GM23248 (cell line): ENCODE results near the gene SYNGR3. TPM values are rescaled to one million over a fixed set of nuclear protein-coding genes. Genes with fewer than 3 reads are reported as not detected.
A peak's percentile ranks its signal among the peaks of the same experiment; 100 is the strongest.
"Not testable (repeated sequence)": the region's sequence is repeated elsewhere in the genome, so short reads cannot be mapped to it uniquely, and the experiment has no call there.

ENCODE experiments used
- DNase-seq: peaks from one replicate; pipeline ENCODE4 v3.0.0-alpha.2; 2015
- H2AFZ ChIP-seq: fragments of 200-600 bp; sonication (generic); 2 replicates; pipeline ENCODE4 v1.6.1; 2016; ENCODE audit warnings: antibody characterized with exemption
- H3F3A ChIP-seq: fragments of 200-600 bp; sonication (generic); 2 replicates; pipeline ENCODE4 v1.6.1; 2016; ENCODE audit warnings: mild to moderate bottlenecking, antibody characterized with exemption, mixed run types; ENCODE audit not compliant: insufficient read depth
- H3K27ac ChIP-seq: fragments of 200-600 bp; sonication (generic); 2 replicates; pipeline ENCODE4 v1.5.1; 2016; ENCODE audit warnings: mild to moderate bottlenecking
- H3K27me3 ChIP-seq: fragments of 200-600 bp; sonication (generic); replicated peaks from 2 replicates; pipeline ENCODE4 v1.6.1; 2016; ENCODE audit warnings: mild to moderate bottlenecking; ENCODE audit not compliant: insufficient read depth
- H3K36me3 ChIP-seq: fragments of 200-600 bp; sonication (generic); 2 replicates; pipeline ENCODE4 v1.6.1; 2016; ENCODE audit warnings: low read depth, mild to moderate bottlenecking
- H3K4me1 ChIP-seq: fragments of 200-600 bp; sonication (generic); 2 replicates; pipeline ENCODE4 v1.6.1; 2016; ENCODE audit warnings: mild to moderate bottlenecking; ENCODE audit not compliant: insufficient read depth
- H3K4me2 ChIP-seq: fragments of 200-600 bp; sonication (generic); one replicate; pipeline ENCODE4 v1.6.1; 2016; ENCODE audit warnings: mild to moderate bottlenecking; ENCODE audit not compliant: unreplicated experiment
- H3K4me3 ChIP-seq: fragments of 200-600 bp; sonication (generic); 2 replicates; pipeline ENCODE4 v1.5.1; 2016; ENCODE audit warnings: mild to moderate bottlenecking
- H3K79me2 ChIP-seq: fragments of 200-600 bp; sonication (generic); 2 replicates; pipeline ENCODE4 v1.6.1; 2016; ENCODE audit warnings: mild to moderate bottlenecking; ENCODE audit not compliant: insufficient read depth
- H3K9ac ChIP-seq: fragments of 200-600 bp; sonication (generic); 2 replicates; pipeline ENCODE4 v1.6.1; 2016; ENCODE audit warnings: mild to moderate bottlenecking
- H3K9me2 ChIP-seq: fragments of 200-600 bp; sonication (generic); 2 replicates; pipeline ENCODE4 v1.6.1; 2016; ENCODE audit warnings: mixed run types, mild to moderate bottlenecking, moderate library complexity; ENCODE audit not compliant: insufficient read depth
- H3K9me3 ChIP-seq: fragments of 200-600 bp; sonication (generic); one replicate; pipeline ENCODE4 v1.6.1; 2017; ENCODE audit warnings: low read depth
- H4K20me1 ChIP-seq: fragments of 200-600 bp; sonication (generic); 2 replicates; pipeline ENCODE4 v1.6.0; 2016; ENCODE audit not compliant: insufficient read depth
- EZH2 ChIP-seq: fragments of 200-600 bp; sonication (generic); IDR thresholded peaks from 2 replicates; pipeline ENCODE4 v1.6.1; 2018; ENCODE audit warnings: antibody characterized with exemption, mild to moderate bottlenecking; ENCODE audit not compliant: insufficient read depth, poor library complexity, severe bottlenecking
- EZH2phosphoT487 ChIP-seq: fragments of 200-600 bp; sonication (generic); IDR thresholded peaks from 2 replicates; pipeline ENCODE4 v1.6.1; 2018; ENCODE audit warnings: antibody characterized with exemption, moderate library complexity, mild to moderate bottlenecking, low read depth; ENCODE audit not compliant: insufficient read depth
- WGBS, 2 experiments: methylation state at CpG; one replicate each; pipeline ENCODE4 v1.1.6; 2015 to 2017; ENCODE audit warnings: low lambda C conversion rate in 2 of 2, low coverage in 1 of 2; ENCODE audit errors: missing lambda C conversion rate in 2 of 2; 5-methylcytosine and 5-hydroxymethylcytosine counted together
- in situ Hi-C: fragments of 300-500 bp; cut with MboI; formaldehyde crosslinking; loops from 2 replicates; pipeline ENCODE4 v1.15.0; 2020
- polyA plus RNA-seq: library from polyadenylated mRNA; unstranded; fragments of >200 nt; fragmentation: Nextera tagmentation; extraction: Ambion mirVana; gene quantifications from 2 replicates; pipeline ENCODE4 v1.2.1, GENCODE V29; 2016
- total RNA-seq: library from RNA; depleted of rRNA; stranded (reverse); fragments of >200 nt; shearing (Covaris generic); gene quantifications from 2 replicates; pipeline ENCODE4 v1.2.3, GENCODE V29; 2014

Gene SYNGR3
- total and polyA plus RNA-seq, 2 experiments from 2014 or later: 0.22 to 1.3 TPM

DNA sequence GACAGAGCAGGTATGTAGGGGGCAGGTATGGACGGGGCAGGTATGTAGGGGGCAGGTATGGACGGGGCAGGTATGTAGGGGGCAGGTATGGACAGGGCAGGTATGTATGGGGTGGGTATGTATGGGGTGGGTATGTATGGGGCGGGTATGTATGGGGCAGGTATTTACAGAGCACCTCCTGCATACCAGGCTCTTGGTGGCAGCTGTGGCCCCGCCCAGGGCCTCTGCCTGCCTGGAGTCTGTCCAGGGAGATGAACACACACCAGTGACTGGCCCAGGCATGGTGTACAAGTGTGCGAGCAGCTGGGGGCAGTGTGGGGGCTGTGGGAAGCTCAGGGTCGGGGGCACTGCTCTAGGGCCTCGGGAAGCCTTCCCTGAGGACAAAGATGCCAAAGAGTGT, 39.7 kb upstream of the SYNGR3 start:
- Histone ChIP-seq H3F3A (no peaks in the 10 kb centered on the region), H4K20me1 (no peaks in the 10 kb centered on the region), H3K27me3 (no peaks in the 10 kb centered on the region), H3K4me1 (no peaks in the 10 kb centered on the region), H3K9me2 (no peaks in the 10 kb centered on the region), H3K9ac (no peak overlapping the region), H3K79me2 (no peaks in the 10 kb centered on the region), H3K9me3 (no peaks in the 10 kb centered on the region), H3K27ac (no peak overlapping the region), H3K4me3 (no peak overlapping the region), H3K4me2 (no peak overlapping the region), H3K36me3 (no peaks in the 10 kb centered on the region), H2AFZ (no peak overlapping the region)
- in situ Hi-C loops: no loop called here
- WGBS, 2 experiments: 39 to 68% methylated on average over 2 to 7 of the region's 7 CpGs
- DNase-seq: peak; percentile 28
- TF ChIP-seq EZH2: no peak
- no peak for TF ChIP-seq EZH2phosphoT487

DNA sequence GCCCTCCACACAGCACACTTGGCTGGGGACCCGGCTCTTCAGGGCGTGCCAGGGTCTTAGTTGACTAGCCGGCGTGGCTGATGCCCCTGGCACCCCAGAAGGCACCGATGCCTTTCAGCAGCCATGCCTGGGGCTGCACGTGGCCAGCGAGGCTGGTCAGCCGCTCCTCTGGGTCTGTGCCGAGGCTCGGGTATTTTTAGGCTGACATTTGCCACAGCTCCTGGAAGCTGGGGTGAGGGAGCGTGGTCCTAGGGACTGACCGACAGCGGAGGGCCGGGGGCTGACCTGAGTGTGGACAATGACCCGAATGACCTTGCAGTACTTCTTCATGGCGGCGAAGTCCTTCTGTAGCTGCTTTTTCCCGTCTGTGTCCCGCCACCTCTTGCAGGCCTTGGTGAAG, 39.2 kb upstream of the SYNGR3 start:
- 82 to 83% methylated on average over 19 of the region's 19 CpGs for WGBS, 2 experiments
- H3K4me1 ChIP-seq: no peaks in the 10 kb centered on the region
- H3K79me2 ChIP-seq: no peaks in the 10 kb centered on the region
- no peak overlapping the region for H3K4me3 ChIP-seq
- no peaks in the 10 kb centered on the region for H3F3A ChIP-seq
- DNase-seq: no peak
- no peaks in the 10 kb centered on the region for H3K36me3 ChIP-seq
- in situ Hi-C loops: no loop called here
- no peak overlapping the region for H3K4me2 ChIP-seq
- no peak for TF ChIP-seq EZH2phosphoT487
- TF ChIP-seq EZH2: no peak
- no peak overlapping the region for H3K9ac ChIP-seq
- H3K9me3 ChIP-seq: no peaks in the 10 kb centered on the region
- no peak overlapping the region for H2AFZ ChIP-seq
- no peak overlapping the region for H3K27ac ChIP-seq
- H3K9me2 ChIP-seq: no peaks in the 10 kb centered on the region
- no peaks in the 10 kb centered on the region for H4K20me1 ChIP-seq
- H3K27me3 ChIP-seq: no peaks in the 10 kb centered on the region

DNA sequence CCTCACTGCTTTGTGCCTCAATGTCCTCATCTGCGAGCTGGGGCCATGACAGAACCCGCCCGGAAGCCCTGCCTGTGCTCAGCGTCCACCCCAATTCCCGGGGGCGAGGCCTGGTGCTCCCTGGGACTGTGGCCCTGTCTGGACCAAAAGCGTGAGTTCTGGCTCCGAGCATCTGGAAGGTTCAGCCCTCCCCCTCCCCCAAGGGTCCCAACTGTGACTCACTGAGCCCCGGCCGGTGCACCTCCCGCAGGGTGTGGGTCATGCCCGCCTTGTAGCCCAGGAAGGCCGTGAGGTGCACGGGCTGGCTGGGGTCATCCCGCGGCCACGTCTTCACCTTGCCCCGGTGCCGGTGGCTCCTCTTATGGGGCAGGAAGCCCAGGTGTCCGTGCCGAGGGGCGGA, 36.0 kb upstream of the SYNGR3 start:
- 86 to 90% methylated on average over 22 of the region's 22 CpGs for WGBS, 2 experiments

DNA sequence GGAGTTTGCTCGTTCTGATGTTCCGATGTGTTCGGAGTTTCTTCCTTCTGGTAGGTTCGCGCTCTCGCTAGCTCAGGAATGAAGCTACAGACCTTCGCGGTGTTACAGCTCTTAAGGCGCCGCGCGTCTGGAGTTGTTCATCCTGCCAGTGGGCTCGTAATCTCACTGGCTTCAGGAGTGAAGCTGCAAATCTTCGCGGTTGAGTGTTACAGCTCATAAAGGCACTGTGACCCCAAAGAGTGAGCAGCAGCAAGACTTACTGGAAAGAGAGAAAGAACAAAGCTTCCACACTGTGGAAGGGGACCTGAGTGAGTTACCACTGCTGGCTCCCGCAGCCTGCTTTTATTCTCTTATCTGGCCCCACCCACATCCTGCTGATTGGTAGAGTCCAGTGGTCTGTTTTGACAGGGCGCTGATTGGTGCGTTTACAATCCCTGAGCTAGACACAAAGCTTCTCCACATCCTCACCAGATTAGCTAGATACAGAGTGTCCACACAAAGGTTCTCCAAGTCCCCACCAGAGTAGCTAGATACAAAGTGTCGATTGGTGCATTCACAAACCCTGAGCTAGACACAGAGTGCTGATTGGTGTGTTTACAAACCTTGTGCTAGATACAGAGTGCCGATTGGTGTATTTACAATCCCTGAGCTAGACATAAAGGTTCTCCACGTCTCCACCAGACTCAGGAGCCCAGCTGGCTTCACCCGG, 32.2 kb upstream of the SYNGR3 start:
- H3K36me3 ChIP-seq, H3K4me2 ChIP-seq, H3K27ac ChIP-seq, H3K9me3 ChIP-seq, H4K20me1 ChIP-seq, DNase-seq, H3K4me3 ChIP-seq, H3K9ac ChIP-seq, H3K27me3 ChIP-seq, H3K9me2 ChIP-seq, in situ Hi-C loops, H3K4me1 ChIP-seq, H2AFZ ChIP-seq: not testable (repeated sequence)
- peaks cover 30% of the 10 kb centered on the region for H3K79me2 ChIP-seq
- 83 to 84% methylated on average over 19 to 22 of the region's 22 CpGs for WGBS, 2 experiments
- H3F3A ChIP-seq: peaks cover 25% of the 10 kb centered on the region

More for the DNA sequence above, 36.0 kb upstream of the SYNGR3 start:
- Histone ChIP-seq H3K9me2 (no peaks in the 10 kb centered on the region), H3K4me1 (no peaks in the 10 kb centered on the region), H4K20me1 (no peaks in the 10 kb centered on the region), H3K27ac (no peak overlapping the region), H3K9me3 (no peaks in the 10 kb centered on the region), H3F3A (no peaks in the 10 kb centered on the region), H3K27me3 (no peaks in the 10 kb centered on the region), H3K36me3 (no peaks in the 10 kb centered on the region), H3K9ac (no peak overlapping the region), H3K79me2 (no peaks in the 10 kb centered on the region), H3K4me2 (no peak overlapping the region), H2AFZ (no peak overlapping the region), H3K4me3 (no peak overlapping the region)
- in situ Hi-C loops: no loop called here
- no peak for DNase-seq
- no peak for TF ChIP-seq EZH2phosphoT487
- no peak for TF ChIP-seq EZH2

DNA sequence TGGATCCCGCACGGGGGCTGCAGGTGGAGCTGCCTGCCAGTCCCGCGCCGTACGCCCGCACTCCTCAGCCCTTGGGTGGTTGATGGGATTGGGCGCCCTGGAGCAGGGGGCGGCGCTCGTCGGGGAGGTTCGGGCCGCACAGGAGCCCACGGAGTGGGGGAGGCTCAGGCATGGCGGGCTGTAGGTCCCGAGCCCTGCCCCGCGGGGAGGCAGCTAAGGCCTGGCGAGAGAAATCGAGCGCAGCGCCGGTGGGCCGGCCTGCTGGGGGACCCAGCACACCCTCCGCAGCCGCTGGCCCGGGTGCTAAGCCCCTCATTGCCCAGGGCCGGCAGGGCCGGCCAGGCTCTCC, 31.7 kb upstream of the SYNGR3 start:
- peaks cover 30% of the 10 kb centered on the region for H3F3A ChIP-seq
- H3K9ac ChIP-seq, H2AFZ ChIP-seq, H4K20me1 ChIP-seq, in situ Hi-C loops, H3K9me2 ChIP-seq, DNase-seq, H3K27me3 ChIP-seq, H3K4me2 ChIP-seq, H3K9me3 ChIP-seq, H3K27ac ChIP-seq, H3K4me3 ChIP-seq, H3K4me1 ChIP-seq: not testable (repeated sequence)
- H3K79me2 ChIP-seq: peaks cover 35% of the 10 kb centered on the region
- WGBS, 2 experiments: 48 to 55% methylated on average over 25 to 30 of the region's 30 CpGs
- H3K36me3 ChIP-seq: peaks cover 14% of the 10 kb centered on the region
